HG03558 (cell line): Measurements from ENCODE around the gene MR1.

ENCODE experiments used
- ATAC-seq: cut with Tn5 transposase; IDR thresholded peaks from one replicate; pipeline ENCODE4 v1.9.1; 2021; ENCODE audit warnings: moderate number of reproducible peaks; ENCODE audit not compliant: unreplicated experiment; ENCODE audit errors: extremely low read depth

Gene MR1

GRCh38 chr1:181033799-181034451 lies at the start of gene MR1:
TSS of gene MR1 (plus strand) at chr1:181033983. CDS start at chr1:181034008, 25 bp downstream.
- peak; percentile 90 for ATAC-seq

- ATAC-seq: no peak
Measured at GRCh38 chr1:180988253-180988752, 45.5 kb upstream of the MR1 start.

- no peak for ATAC-seq
Measured at GRCh38 chr1:180994262-180994661, 39.5 kb upstream of the MR1 start.

- ATAC-seq: no peak
Measured at GRCh38 chr1:180997843-180998504, 35.8 kb upstream of the MR1 start.

GRCh38 chr1:181001091-181001780 lies 32.5 kb upstream of the MR1 start:
- no peak for ATAC-seq

GRCh38 chr1:181002582-181003172 lies 31.1 kb upstream of the MR1 start:
- ATAC-seq: no peak

GRCh38 chr1:181010789-181011188 lies 23.0 kb upstream of the MR1 start:
- ATAC-seq: no peak

- no peak for ATAC-seq
Measured at GRCh38 chr1:181011301-181012202, 22.2 kb upstream of the MR1 start.

GRCh38 chr1:181012203-181012745 lies 21.5 kb upstream of the MR1 start:
- ATAC-seq: no peak

- no peak for ATAC-seq
Measured at GRCh38 chr1:181013144-181013543, 20.6 kb upstream of the MR1 start.

- no peak for ATAC-seq
Measured at GRCh38 chr1:181014477-181015250, 19.1 kb upstream of the MR1 start.

- no peak for ATAC-seq
Measured at GRCh38 chr1:181015251-181015615, 18.6 kb upstream of the MR1 start.

GRCh38 chr1:181016563-181016962 lies 17.2 kb upstream of the MR1 start:
- no peak for ATAC-seq

GRCh38 chr1:181018901-181019681 lies 14.7 kb upstream of the MR1 start:
- no peak for ATAC-seq

- ATAC-seq: no peak
Measured at GRCh38 chr1:181021159-181021558, 12.6 kb upstream of the MR1 start.

GRCh38 chr1:181021811-181022434 lies 11.9 kb upstream of the MR1 start:
- ATAC-seq: peak; percentile 32

- no peak for ATAC-seq
Measured at GRCh38 chr1:181023265-181024057, 10.3 kb upstream of the MR1 start.
